CD14-positive monocyte (primary cell): ENCODE measurements around the gene MEOX1. TPM values are rescaled to one million over a fixed set of nuclear protein-coding genes. Genes with fewer than 3 reads are reported as not detected.

Source experiments
- DNase-seq, 3 donors: peaks; one replicate each; pipeline ENCODE4 v3.0.0-alpha.2; 2011 to 2022
- H2AFZ ChIP-seq: 2 replicates; pipeline ENCODE4 v1.6.0; 2012; ENCODE audit warnings: mild to moderate bottlenecking, low read depth, low read length, inconsistent platforms; ENCODE audit not compliant: insufficient read depth, poor library complexity, severe bottlenecking
- H3K27ac ChIP-seq, 2 donors: 1 replicate in 1 of 2; 2 replicates in 1 of 2; pipeline ENCODE4 v1.5.1; 2012 to 2013; ENCODE audit warnings: low read length in 2 of 2, control low read depth in 1 of 2, inconsistent platforms in 1 of 2, low read depth in 1 of 2, mild to moderate bottlenecking in 1 of 2
- H3K27me3 ChIP-seq, 2 donors: one replicate each; pipeline versions ENCODE4 v1.6.0 to v1.6.1; 2011 to 2013; ENCODE audit warnings: low read length in 2 of 2; ENCODE audit not compliant: control insufficient read depth in 2 of 2, insufficient read depth in 2 of 2
- H3K36me3 ChIP-seq, 2 donors: replicated peaks in 1 of 2; 1 replicate in 1 of 2; 2 replicates in 1 of 2; pipeline versions ENCODE4 v1.5.1 to v1.6.1; 2012 to 2013; ENCODE audit warnings: low read length in 2 of 2, control low read depth in 1 of 2, inconsistent platforms in 1 of 2, mild to moderate bottlenecking in 1 of 2; ENCODE audit not compliant: insufficient read depth in 2 of 2, control insufficient read depth in 1 of 2
- H3K4me1 ChIP-seq, 2 donors: 1 replicate in 1 of 2; 2 replicates in 1 of 2; pipeline versions ENCODE4 v1.5.1 to v1.6.1; 2012 to 2013; ENCODE audit warnings: low read length in 2 of 2, control low read depth in 1 of 2, inconsistent platforms in 1 of 2, mild to moderate bottlenecking in 1 of 2, moderate library complexity in 1 of 2; ENCODE audit not compliant: insufficient read depth in 2 of 2, control insufficient read depth in 1 of 2
- H3K4me2 ChIP-seq: replicated peaks from 2 replicates; pipeline ENCODE3; 2012; ENCODE audit warnings: low read length, moderate library complexity, mild to moderate bottlenecking; ENCODE audit not compliant: poor library complexity, severe bottlenecking; ENCODE audit errors: extremely low read depth
- H3K4me3 ChIP-seq, 3 experiments: fragments of 200-600 bp in 1 of 3; sonication (generic) in 1 of 3; replicated peaks in 1 of 3; 1 replicate in 2 of 3; 2 replicates in 1 of 3; pipeline ENCODE4 v1.5.1; 2011 to 2013; ENCODE audit warnings: low read length in 3 of 3, mild to moderate bottlenecking in 3 of 3, control low read depth in 2 of 3, low read depth in 2 of 3, inconsistent platforms in 1 of 3, moderate library complexity in 1 of 3
- H3K79me2 ChIP-seq: 2 replicates; pipeline ENCODE4 v1.6.0; 2012; ENCODE audit warnings: mild to moderate bottlenecking, control low read depth, inconsistent platforms, low read length, moderate library complexity; ENCODE audit not compliant: insufficient read depth
- H3K9ac ChIP-seq: 2 replicates; pipeline ENCODE4 v1.6.0; 2017; ENCODE audit warnings: low read length, mild to moderate bottlenecking; ENCODE audit not compliant: insufficient read depth, poor library complexity, severe bottlenecking
- H3K9me3 ChIP-seq, 2 donors: replicated peaks in 1 of 2; 1 replicate in 1 of 2; 2 replicates in 1 of 2; pipeline versions ENCODE4 v1.5.1 to v1.6.1; 2012 to 2013; ENCODE audit warnings: low read length in 2 of 2, control low read depth in 1 of 2; ENCODE audit not compliant: control insufficient read depth in 1 of 2, insufficient read depth in 1 of 2
- H4K20me1 ChIP-seq: 2 replicates; pipeline ENCODE4 v1.6.0; 2012; ENCODE audit warnings: mild to moderate bottlenecking, low read length, control low read depth, moderate library complexity; ENCODE audit not compliant: insufficient read depth
- H3K27ac Mint-ChIP-seq, 7 donors: one replicate each; pipeline ENCODE4 v1.8.0; 2020; ENCODE audit warnings: mild to moderate bottlenecking in 7 of 7, mixed read lengths in 7 of 7, moderate library complexity in 6 of 7, inconsistent platforms in 2 of 7
- H3K27me3 Mint-ChIP-seq, 3 donors: one replicate each; pipeline ENCODE4 v1.8.0; 2021 to 2022; ENCODE audit warnings: low read depth in 3 of 3, mild to moderate bottlenecking in 3 of 3, mixed read lengths in 3 of 3, moderate library complexity in 3 of 3, inconsistent platforms in 1 of 3
- H3K36me3 Mint-ChIP-seq, 2 donors: one replicate each; pipeline ENCODE4 v1.8.0; 2020; ENCODE audit warnings: mixed read lengths in 2 of 2, inconsistent platforms in 1 of 2, mild to moderate bottlenecking in 1 of 2
- H3K4me1 Mint-ChIP-seq: one replicate; pipeline ENCODE4 v1.8.0; 2020; ENCODE audit warnings: mild to moderate bottlenecking, mixed read lengths
- H3K4me3 Mint-ChIP-seq, 2 donors: one replicate each; pipeline ENCODE4 v1.8.0; 2020; ENCODE audit warnings: mild to moderate bottlenecking in 2 of 2, mixed read lengths in 2 of 2, moderate library complexity in 1 of 2
- H3K9me3 Mint-ChIP-seq, 7 donors: one replicate each; pipeline ENCODE4 v1.8.0; 2020 to 2022; ENCODE audit warnings: mixed read lengths in 7 of 7, mild to moderate bottlenecking in 6 of 7, moderate library complexity in 6 of 7, inconsistent platforms in 2 of 7
- CTCF ChIP-seq: fragments of 200-600 bp; IDR thresholded peaks from one replicate; pipeline ENCODE4 v1.8.0; 2022; ENCODE audit warnings: antibody characterized with exemption, mild to moderate bottlenecking
- WGBS: methylation state at CpG from one replicate; pipeline ENCODE4 v1.1.5; 2013; ENCODE audit warnings: missing lambda C conversion rate; ENCODE audit not compliant: insufficient coverage; 5-methylcytosine and 5-hydroxymethylcytosine counted together
- intact Hi-C, 2 donors: fragments of 100-400 bp; cut with micrococcal nuclease; formaldehyde crosslinking; loops; one replicate each; pipeline versions ENCODE4 v1.15.0 to v1.15.1; 2023
- polyA minus RNA-seq: library from RNA; depleted of rRNA, polyadenylated mRNA; stranded (reverse); fragments of >200 nt; gene quantifications from 2 replicates; pipeline ENCODE4 v1.2.3, GENCODE V29; 2012
- polyA plus RNA-seq, 3 donors: library from polyadenylated mRNA; depleted of rRNA in 1 of 3; unstranded in 2 of 3; stranded (reverse) in 1 of 3; fragments of 300-500 nt in 2 of 3; fragments of >200 nt in 1 of 3; fragmentation: Illumina TruSeq in 2 of 3; gene quantifications; 1 replicate in 2 of 3; 2 replicates in 1 of 3; pipeline ENCODE4 v1.2.3, GENCODE V29; 2012 to 2021
- total RNA-seq, 12 experiments: library from RNA in 1 of 12; stranded (reverse) in 1 of 12; fragments of 120-200 nt in 1 of 12; gene quantifications; one replicate each; pipeline ENCODE4 v1.2.4 and lab custom pipeline; 2013 to 2026; ENCODE audit warnings: mixed read lengths in 6 of 12, inconsistent platforms in 1 of 12

MEOX1 gene
- total RNA-seq (2013), result not detected
- polyA plus RNA-seq, result under 1 TPM in 1 of 3 donors, not detected in 2; 0.06 TPM
- not detected in 2 replicates for polyA minus RNA-seq
- total RNA-seq (lab: John Stamatoyannopoulos, UW), result 0 to 0.90 (median 0) reads per million in 11 experiments

- Histone ChIP-seq H3K4me2 (no peak within 1 kb of the TSS), H3K4me3 (no peak within 1 kb of the TSS)
- H3K27me3 Mint-ChIP-seq, result peaks cover 8 to 19% (median 11%) of the 10 kb centered on the region in 3 donors
Measured at GRCh38 chr17:43661699-43662412, at the start of gene MEOX1. TSS of gene MEOX1 (minus strand) at chr17:43661922. CDS start at chr17:43661534, 388 bp downstream.

GRCh38 chr17:43710101-43710500 lies 48.4 kb upstream of the MEOX1 start:
- Histone ChIP-seq H3K27me3 (peaks cover 15 to 20% of the 10 kb centered on the region in 2 donors), H3K9me3 (no peaks in the 10 kb centered on the region), H3K4me2 (no peak overlapping the region), H4K20me1 (no peaks in the 10 kb centered on the region), H3K36me3 (no peaks in the 10 kb centered on the region), H2AFZ (no peak overlapping the region), H3K4me3 (no peak overlapping the region), H3K79me2 (no peaks in the 10 kb centered on the region), H3K4me1 (peaks cover 13 to 19% of the 10 kb centered on the region in 2 donors), H3K27ac (no peak overlapping the region), H3K9ac (no peak overlapping the region)
- Mint-ChIP-seq H3K36me3 (no peaks in the 10 kb centered on the region), H3K4me3 (no peak overlapping the region), H3K9me3 (peaks cover 0 to 3% (median 0%) of the 10 kb centered on the region in 7 donors), H3K27me3 (peaks cover 26 to 45% (median 28%) of the 10 kb centered on the region in 3 donors), H3K4me1 (peaks cover 18% of the 10 kb centered on the region), H3K27ac (no peak overlapping the region)
- no peak for TF ChIP-seq CTCF
- intact Hi-C loops, result no loop called here
- DNase-seq, result no peak
- WGBS, result 96% methylated on average over 3 of the region's 6 CpGs

More at GRCh38 chr17:43661699-43662412, at the start of gene MEOX1:
- DNase-seq, result no peak
- WGBS, result 92% methylated on average over 3 of the region's 8 CpGs
- peaks cover 0 to 2% of the 10 kb centered on the region in 2 donors for H3K27me3 ChIP-seq
- peaks cover 15% of the 10 kb centered on the region for H3K4me1 Mint-ChIP-seq
- H2AFZ ChIP-seq, result no peak within 1 kb of the TSS
- H3K4me1 ChIP-seq, result peaks cover 8 to 12% of the 10 kb centered on the region in 2 donors
- no peaks in the 10 kb centered on the region for H3K36me3 ChIP-seq
- no peak for TF ChIP-seq CTCF
- no peaks in the 10 kb centered on the region for H3K36me3 Mint-ChIP-seq
- H3K4me3 Mint-ChIP-seq, result peak within 1 kb of the TSS in 1 of 2 donors; percentile 20
- no peak within 1 kb of the TSS for H3K9ac ChIP-seq
- no peaks in the 10 kb centered on the region for H3K9me3 Mint-ChIP-seq
- H3K27ac ChIP-seq, result no peak within 1 kb of the TSS
- peak within 1 kb of the TSS in 1 of 7 donors; percentile 50 for H3K27ac Mint-ChIP-seq
- no peaks in the 10 kb centered on the region for H4K20me1 ChIP-seq
- no peaks in the 10 kb centered on the region for H3K9me3 ChIP-seq
- no peaks in the 10 kb centered on the region for H3K79me2 ChIP-seq
- intact Hi-C loops, result no loop called here
